GM12875 (cell line): ENCODE measurements around the gene AATK.

Experiments
- H3K4me3 ChIP-seq: one replicate; pipeline ENCODE4 v1.5.1; 2011; ENCODE audit warnings: low read depth, low read length, control low read depth
- TF ChIP-seq, protein P1 (sequence below): IDR thresholded peaks from 2 replicates; pipeline ENCODE4 v1.5.1; 2011; ENCODE audit warnings: low read depth, mild to moderate bottlenecking, control low read depth, inconsistent platforms, low read length, moderate library complexity, borderline replicate concordance; ENCODE audit not compliant: insufficient read depth

The AATK gene

DNA sequence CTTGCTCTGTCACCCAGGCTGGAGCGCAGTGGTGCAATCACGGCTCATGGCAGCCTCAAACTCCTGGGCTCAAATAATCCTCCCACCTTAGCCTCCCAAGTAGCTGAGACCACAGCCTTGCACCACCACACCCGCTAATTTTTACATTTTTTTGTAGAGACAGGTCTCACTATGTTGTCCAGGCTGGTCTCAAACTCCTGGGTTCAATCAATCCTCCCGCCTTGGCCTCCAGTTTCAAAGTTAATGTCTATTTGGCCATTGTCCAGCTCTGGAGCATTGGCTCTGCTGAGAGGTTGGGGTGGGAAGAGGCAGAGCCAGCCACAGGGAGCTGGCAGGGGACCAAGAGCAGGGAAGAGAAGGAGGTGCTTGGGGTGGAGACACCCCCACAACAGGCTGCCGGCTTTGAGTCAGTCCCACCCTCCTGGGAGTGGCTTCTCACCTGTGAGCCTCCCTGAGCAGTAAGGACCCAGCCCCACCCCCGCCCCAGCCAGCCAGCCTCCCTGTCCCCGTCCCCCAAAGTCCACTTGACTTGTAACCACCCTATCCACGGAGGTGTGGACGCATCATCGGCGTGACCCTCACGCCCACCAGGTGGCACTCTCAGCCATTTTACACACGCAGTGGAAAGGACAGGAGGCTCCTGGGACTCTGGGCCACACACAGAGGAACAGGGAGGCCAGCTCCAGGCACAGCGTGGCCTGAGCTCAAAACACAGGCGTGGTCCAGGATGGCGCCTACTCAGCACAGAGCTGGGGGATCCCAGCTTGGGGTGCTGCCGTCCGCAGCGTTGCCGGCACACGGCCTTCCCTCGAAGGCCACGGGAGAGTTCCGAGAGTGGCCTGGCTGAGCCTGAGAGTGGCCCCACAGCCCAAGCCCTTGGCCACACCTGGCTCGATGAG lies 23.5 kb downstream of the AATK start:
- H3K4me3 ChIP-seq: no peak overlapping the region
- TF ChIP-seq, protein P1, sequence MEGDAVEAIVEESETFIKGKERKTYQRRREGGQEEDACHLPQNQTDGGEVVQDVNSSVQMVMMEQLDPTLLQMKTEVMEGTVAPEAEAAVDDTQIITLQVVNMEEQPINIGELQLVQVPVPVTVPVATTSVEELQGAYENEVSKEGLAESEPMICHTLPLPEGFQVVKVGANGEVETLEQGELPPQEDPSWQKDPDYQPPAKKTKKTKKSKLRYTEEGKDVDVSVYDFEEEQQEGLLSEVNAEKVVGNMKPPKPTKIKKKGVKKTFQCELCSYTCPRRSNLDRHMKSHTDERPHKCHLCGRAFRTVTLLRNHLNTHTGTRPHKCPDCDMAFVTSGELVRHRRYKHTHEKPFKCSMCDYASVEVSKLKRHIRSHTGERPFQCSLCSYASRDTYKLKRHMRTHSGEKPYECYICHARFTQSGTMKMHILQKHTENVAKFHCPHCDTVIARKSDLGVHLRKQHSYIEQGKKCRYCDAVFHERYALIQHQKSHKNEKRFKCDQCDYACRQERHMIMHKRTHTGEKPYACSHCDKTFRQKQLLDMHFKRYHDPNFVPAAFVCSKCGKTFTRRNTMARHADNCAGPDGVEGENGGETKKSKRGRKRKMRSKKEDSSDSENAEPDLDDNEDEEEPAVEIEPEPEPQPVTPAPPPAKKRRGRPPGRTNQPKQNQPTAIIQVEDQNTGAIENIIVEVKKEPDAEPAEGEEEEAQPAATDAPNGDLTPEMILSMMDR: peak; percentile 75

DNA sequence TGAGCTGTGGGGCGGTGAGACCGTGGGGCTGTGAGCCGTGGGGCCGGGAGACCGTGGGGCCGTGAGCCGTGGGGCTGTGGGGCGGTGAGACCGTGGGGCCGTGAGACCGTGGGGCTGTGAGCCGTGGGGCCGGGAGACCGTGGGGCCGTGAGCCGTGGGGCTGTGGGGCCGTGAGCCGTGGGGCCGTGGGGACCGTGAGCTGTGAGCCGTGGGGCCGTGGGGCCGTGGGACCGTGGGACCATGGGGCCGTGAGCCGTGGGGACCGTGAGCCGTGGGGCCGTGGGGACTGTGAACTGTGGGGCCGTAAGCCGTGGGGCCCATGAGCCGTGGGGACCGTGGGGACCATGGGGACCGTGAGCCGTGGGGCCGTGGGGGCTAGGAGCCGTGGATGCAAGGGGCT lies 25.3 kb downstream of the AATK start:
- no peak overlapping the region for H3K4me3 ChIP-seq
- TF ChIP-seq, protein P1: no peak

DNA sequence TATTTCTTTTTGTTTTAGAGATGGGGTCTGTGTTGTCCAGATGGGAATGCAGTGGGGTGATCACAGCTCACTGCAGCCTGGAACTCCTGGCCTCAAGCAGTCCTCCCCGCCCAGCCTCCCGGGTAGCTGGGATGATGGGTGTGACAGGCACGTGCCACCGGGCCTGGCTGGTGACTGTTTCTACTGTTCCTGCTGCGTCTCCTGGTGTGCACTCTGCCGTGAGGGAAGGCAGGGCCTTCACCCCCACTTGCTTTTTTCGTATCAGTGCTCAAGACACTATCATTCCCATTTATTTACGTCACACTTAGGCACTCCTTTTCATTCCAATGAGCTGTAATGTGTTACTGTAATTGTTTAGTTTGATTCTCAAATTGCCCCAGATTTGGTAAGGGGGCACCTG lies 26.0 kb downstream of the AATK start:
- H3K4me3 ChIP-seq: no peak overlapping the region
- TF ChIP-seq, protein P1: no peak

DNA sequence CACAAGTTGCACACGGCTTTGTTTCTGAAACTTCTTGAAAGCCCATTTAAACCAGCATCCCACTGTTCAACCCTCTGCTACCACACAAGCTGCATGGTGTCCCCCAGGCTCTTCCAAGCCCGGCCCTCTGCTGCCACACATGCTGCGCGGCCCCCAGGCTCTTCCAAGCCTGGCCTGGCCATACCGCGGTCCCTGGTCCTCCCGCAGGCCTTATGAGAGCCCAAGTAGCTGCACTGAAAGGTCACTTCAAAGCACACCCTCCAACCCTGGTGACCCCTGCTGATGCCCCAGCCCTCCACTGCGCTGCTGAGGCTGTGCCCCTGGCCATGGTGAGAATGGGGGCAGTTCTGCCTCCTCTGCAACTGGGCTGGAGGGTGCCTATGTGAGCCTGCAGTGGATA lies 26.6 kb downstream of the AATK start:
- H3K4me3 ChIP-seq: no peak overlapping the region
- TF ChIP-seq, protein P1: no peak

DNA sequence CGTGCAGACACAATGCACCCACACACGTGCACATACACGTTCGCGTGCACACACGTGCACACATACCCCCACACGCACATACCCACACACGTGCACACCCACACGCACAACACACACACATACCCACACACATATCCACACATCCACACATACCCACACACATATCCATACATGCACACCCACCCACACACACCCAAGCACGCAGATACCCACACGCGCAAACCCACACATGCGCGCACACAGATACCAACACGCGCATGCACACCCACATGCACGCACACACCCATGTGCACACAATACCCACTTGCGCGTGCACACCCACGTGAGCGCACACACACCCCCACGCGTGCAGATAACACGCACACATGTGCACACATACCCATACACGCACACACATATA lies 27.5 kb downstream of the AATK start:
- TF ChIP-seq, protein P1: no peak
- H3K4me3 ChIP-seq: no peak overlapping the region

DNA sequence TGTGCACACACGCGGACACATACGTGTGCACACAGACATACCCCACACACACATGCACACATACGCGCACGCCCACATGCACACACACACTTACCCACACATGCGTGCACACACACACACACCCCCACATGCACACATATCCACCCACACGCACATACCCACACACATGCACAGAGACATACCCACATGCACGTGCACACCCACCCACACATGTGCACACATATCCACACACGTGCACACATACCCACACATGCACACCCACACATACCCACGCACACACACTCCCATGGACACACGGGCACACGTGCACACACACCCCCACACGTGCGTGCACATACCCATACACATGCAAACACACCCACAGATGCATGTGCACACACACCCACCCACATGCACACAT lies 27.9 kb downstream of the AATK start:
- TF ChIP-seq, protein P1: no peak
- H3K4me3 ChIP-seq: no peak overlapping the region

DNA sequence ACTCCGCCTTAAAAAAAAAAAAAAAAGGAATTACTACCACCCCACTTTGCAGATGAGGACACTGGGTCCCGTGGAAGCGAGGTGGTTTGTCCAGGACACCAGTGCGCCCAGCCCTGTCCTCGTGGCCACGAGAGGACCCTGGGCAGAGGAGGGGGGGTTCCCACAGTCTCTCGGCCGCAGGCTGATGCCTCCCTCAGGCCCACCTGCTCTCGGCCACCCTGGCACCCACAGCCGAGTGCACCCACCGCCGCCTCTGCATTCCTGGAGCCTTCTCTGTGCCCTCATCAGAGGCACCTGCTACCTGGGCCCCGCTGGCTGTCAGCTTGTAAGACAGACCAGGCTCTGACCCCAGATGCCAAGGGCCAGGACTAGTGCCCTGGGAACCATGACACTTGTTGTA lies 28.8 kb downstream of the AATK start:
- H3K4me3 ChIP-seq: no peak overlapping the region
- TF ChIP-seq, protein P1: no peak
